Measurements from ENCODE around the gene SGCB. TPM values are rescaled to one million over a fixed set of nuclear protein-coding genes. Genes with fewer than 3 reads are reported as not detected.

Gene SGCB
- total RNA-seq, 2 donors from 2014 or later: 35.1 to 36.2 TPM

GRCh38 chr4:51998837-51999236, 39.3 kb downstream of the SGCB start:
- no peak overlapping the region for H3K27ac ChIP-seq (ENCODE audit: low read depth, low read length)
- no peaks in the 10 kb centered on the region for H3K36me3 Mint-ChIP-seq (ENCODE audit: low read depth)
- no peak overlapping the region for H3K27ac Mint-ChIP-seq
- H3K27me3 ChIP-seq (ENCODE audit: control insufficient read depth, insufficient read depth, low read length, poor library complexity, severe bottlenecking): no peaks in the 10 kb centered on the region
- peaks cover 3% of the 10 kb centered on the region for H3K4me1 Mint-ChIP-seq
- no peak for TF ChIP-seq CTCF (conservative IDR thresholded peaks at IDR 0.05)
- H3K9me3 ChIP-seq (ENCODE audit: control insufficient read depth, low read length): no peaks in the 10 kb centered on the region
- no peaks in the 10 kb centered on the region for H3K9me3 Mint-ChIP-seq
- H3K9ac ChIP-seq (ENCODE audit: extremely low read depth, low read length, poor library complexity, severe bottlenecking): no peak overlapping the region
- H3K4me3 Mint-ChIP-seq: no peak overlapping the region
- no peaks in the 10 kb centered on the region for H3K36me3 ChIP-seq (ENCODE audit: control insufficient read depth, insufficient read depth, low read length)
- peaks cover 8% of the 10 kb centered on the region for H3K27me3 Mint-ChIP-seq (ENCODE audit: insufficient read depth)
- H3K4me3 ChIP-seq (ENCODE audit: low read length): no peak overlapping the region
- no peaks in the 10 kb centered on the region for H3K4me1 ChIP-seq (ENCODE audit: control insufficient read depth, insufficient read depth, low read length)
- no peak for DNase-seq

DNA sequence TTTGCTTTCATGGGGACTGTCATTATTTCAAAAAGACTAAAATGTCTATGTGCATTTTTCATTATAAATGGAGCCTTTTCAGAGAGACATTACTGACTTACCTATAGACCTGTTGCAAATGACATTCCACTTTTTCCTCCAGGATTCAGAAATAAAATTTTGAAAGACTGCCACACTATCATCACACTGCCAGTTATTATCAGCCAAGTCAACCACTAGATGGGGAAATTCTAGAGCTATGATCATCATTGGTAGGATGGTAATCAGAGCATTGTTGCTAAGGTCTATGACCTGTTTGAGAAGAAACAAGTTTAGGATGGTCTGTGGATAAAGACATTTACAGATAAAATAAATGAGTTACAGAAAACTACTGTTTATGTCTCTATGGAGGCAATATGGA, 40.5 kb downstream of the SGCB start:
- H3K27ac Mint-ChIP-seq: no peak overlapping the region
- no peak overlapping the region for H3K4me3 ChIP-seq (ENCODE audit: low read length)
- no peaks in the 10 kb centered on the region for H3K4me1 ChIP-seq (ENCODE audit: control insufficient read depth, insufficient read depth, low read length)
- peaks cover 8% of the 10 kb centered on the region for H3K27me3 Mint-ChIP-seq (ENCODE audit: insufficient read depth)
- no peaks in the 10 kb centered on the region for H3K36me3 Mint-ChIP-seq (ENCODE audit: low read depth)
- no peak overlapping the region for H3K9ac ChIP-seq (ENCODE audit: extremely low read depth, low read length, poor library complexity, severe bottlenecking)
- no peaks in the 10 kb centered on the region for H3K36me3 ChIP-seq (ENCODE audit: control insufficient read depth, insufficient read depth, low read length)
- no peak for DNase-seq
- no peaks in the 10 kb centered on the region for H3K9me3 Mint-ChIP-seq
- no peak overlapping the region for H3K27ac ChIP-seq (ENCODE audit: low read depth, low read length)
- peak; percentile 36 for TF ChIP-seq CTCF (conservative IDR thresholded peaks at IDR 0.05)
- no peak overlapping the region for H3K4me3 Mint-ChIP-seq
- H3K4me1 Mint-ChIP-seq: peaks cover 3% of the 10 kb centered on the region
- H3K27me3 ChIP-seq (ENCODE audit: control insufficient read depth, insufficient read depth, low read length, poor library complexity, severe bottlenecking): no peaks in the 10 kb centered on the region
- no peaks in the 10 kb centered on the region for H3K9me3 ChIP-seq (ENCODE audit: control insufficient read depth, low read length)

DNA sequence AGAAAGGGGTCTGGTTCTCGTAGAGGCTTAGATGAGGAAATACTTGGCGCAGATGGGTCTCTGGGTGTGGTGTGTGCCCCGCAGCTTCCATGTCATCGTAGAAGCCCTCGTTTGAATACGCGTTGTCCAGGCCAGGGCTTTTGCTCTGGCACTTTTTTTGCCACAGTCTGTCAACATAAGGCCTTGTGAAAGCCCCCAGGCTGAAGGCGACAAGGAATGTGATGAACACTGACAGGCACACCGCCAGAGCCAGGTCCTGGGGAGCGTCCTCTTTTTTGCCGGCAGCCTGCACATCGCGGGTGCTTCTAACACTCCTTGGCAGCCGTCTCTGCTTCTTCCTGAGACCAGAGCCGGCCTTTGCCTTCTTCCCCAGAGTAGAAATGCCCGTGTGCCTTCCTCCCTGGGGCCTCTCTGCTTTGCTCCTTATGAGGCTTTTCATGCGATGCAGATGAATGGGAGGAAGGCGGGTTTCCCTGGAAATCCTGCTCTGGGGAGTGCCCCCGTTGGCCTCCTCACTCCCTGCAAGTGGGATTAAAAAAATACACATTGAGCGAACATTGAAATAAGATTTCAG, 42.4 kb downstream of the SGCB start:
- H3K4me3 Mint-ChIP-seq: no peak overlapping the region
- 72 to 79% methylated on average over 13 to 20 of the region's 20 CpGs for WGBS, 2 experiments (ENCODE audit: insufficient coverage in 1 of 2, insufficient read length in 1 of 2)
- no peak for DNase-seq
- peaks cover 8% of the 10 kb centered on the region for H3K27me3 Mint-ChIP-seq (ENCODE audit: insufficient read depth)
- Histone ChIP-seq H3K4me1 (ENCODE audit: control insufficient read depth, insufficient read depth, low read length) (no peaks in the 10 kb centered on the region), H3K36me3 (ENCODE audit: control insufficient read depth, insufficient read depth, low read length) (no peaks in the 10 kb centered on the region), H3K27ac (ENCODE audit: low read depth, low read length) (no peak overlapping the region), H3K9ac (ENCODE audit: extremely low read depth, low read length, poor library complexity, severe bottlenecking) (no peak overlapping the region), H3K4me3 (ENCODE audit: low read length) (no peak overlapping the region), H3K9me3 (ENCODE audit: control insufficient read depth, low read length) (peaks cover 5% of the 10 kb centered on the region), H3K27me3 (ENCODE audit: control insufficient read depth, insufficient read depth, low read length, poor library complexity, severe bottlenecking) (no peaks in the 10 kb centered on the region)
- peaks cover 3% of the 10 kb centered on the region for H3K4me1 Mint-ChIP-seq
- no peak overlapping the region for H3K27ac Mint-ChIP-seq
- peaks cover 13% of the 10 kb centered on the region for H3K9me3 Mint-ChIP-seq
- TF ChIP-seq CTCF (conservative IDR thresholded peaks at IDR 0.05): no peak
- no peaks in the 10 kb centered on the region for H3K36me3 Mint-ChIP-seq (ENCODE audit: low read depth)

Other genes starting within 250 kb of the SGCB start
- 10 to 100 TPM; 42.0 to 51.5 TPM for gene DCUN1D4, start 195.1 kb downstream of the SGCB start, total RNA-seq
- under 1 TPM; 0.15 to 0.35 TPM for gene LRRC66, start 17.9 kb downstream of the SGCB start, total RNA-seq
- gene SPATA18, start 13.0 kb upstream of the SGCB start, total RNA-seq: 1 to 10 TPM; 1.4 to 3.3 TPM